GM19455 (cell line): ENCODE results near the gene RABGAP1.

Experiments used
- ATAC-seq: cut with Tn5 transposase; IDR thresholded peaks from one replicate; pipeline ENCODE4 v1.9.1; 2021; ENCODE audit not compliant: unreplicated experiment

RABGAP1 gene

DNA sequence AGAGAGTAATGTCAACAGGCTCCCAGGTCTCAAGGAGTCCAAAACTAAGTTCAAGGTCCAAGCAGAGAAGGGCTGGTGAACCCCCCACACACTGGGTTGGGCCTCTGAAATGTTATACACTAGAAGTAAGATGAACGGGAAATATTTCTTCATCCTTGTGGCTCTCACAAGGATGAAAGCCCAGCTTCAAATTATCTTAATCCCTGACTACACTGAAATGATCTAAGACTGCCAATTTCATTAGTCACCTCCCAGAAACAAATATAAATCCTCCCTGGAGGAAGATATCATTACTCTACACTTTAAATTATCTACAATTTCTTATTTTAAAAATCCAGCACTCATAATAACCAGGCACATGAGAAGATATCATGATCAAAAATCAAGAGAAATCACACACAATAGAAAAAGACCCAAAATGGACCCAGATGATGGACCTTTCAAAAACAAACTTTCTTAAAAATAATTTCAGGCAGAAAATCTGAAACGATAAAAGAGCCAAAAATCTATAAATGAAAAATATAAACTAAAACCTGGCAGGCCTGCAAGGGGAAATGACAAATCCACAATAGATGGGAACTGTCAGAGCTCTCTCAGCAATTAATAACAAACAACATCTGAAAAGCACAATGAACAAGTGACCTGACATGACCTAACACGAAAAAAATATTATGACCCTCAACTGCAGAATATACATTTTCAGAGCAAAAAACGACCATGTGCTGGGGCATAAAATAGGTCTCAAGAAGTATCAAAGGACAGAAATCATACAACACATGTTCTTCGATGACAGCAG is 210.1 kb downstream of the RABGAP1 start:
- no peak for ATAC-seq
